ENCODE results near the gene SH3PXD2A.
"Not testable (repeated sequence)": the region's sequence is repeated elsewhere in the genome, so short reads cannot be mapped to it uniquely, and the experiment has no call there.

SH3PXD2A gene

GRCh38 chr10:103763374-103764202 lies 91.8 kb downstream of the SH3PXD2A start:
- TF ChIP-seq CTCF (IDR thresholded peaks at IDR 0.05), result no peak
- H3K9me3 ChIP-seq, result no peaks in the 10 kb centered on the region
- H3K27ac ChIP-seq, result no peak overlapping the region
- H3K4me1 ChIP-seq (ENCODE audit: control insufficient read depth in 1 of 2, insufficient read depth in 1 of 2, low read depth in 1 of 2, low read length in 1 of 2), result peaks cover 15 to 22% of the 10 kb centered on the region in 2 experiments
- H3K27me3 ChIP-seq, result no peaks in the 10 kb centered on the region
- H3K36me3 ChIP-seq, result no peaks in the 10 kb centered on the region
- H3K4me3 ChIP-seq (ENCODE audit: low read depth in 1 of 2, low read length in 1 of 2), result no peak overlapping the region

GRCh38 chr10:103762916-103763315 lies 92.5 kb downstream of the SH3PXD2A start:
- H3K4me3 ChIP-seq (ENCODE audit: low read depth in 1 of 2, low read length in 1 of 2), result no peak overlapping the region
- no peaks in the 10 kb centered on the region for H3K9me3 ChIP-seq
- no peak overlapping the region for H3K27ac ChIP-seq
- H3K4me1 ChIP-seq (ENCODE audit: control insufficient read depth in 1 of 2, insufficient read depth in 1 of 2, low read depth in 1 of 2, low read length in 1 of 2), result peaks cover 16 to 27% of the 10 kb centered on the region in 2 experiments
- no peak for TF ChIP-seq CTCF (IDR thresholded peaks at IDR 0.05)
- no peaks in the 10 kb centered on the region for H3K36me3 ChIP-seq
- peaks cover 1% of the 10 kb centered on the region for H3K27me3 ChIP-seq

GRCh38 chr10:103762162-103762561 lies 93.2 kb downstream of the SH3PXD2A start:
- Histone ChIP-seq H3K27me3 (peaks cover 5% of the 10 kb centered on the region), H3K4me3 (ENCODE audit: low read depth in 1 of 2, low read length in 1 of 2) (no peak overlapping the region), H3K27ac (no peak overlapping the region), H3K9me3 (no peaks in the 10 kb centered on the region), H3K4me1 (ENCODE audit: control insufficient read depth in 1 of 2, insufficient read depth in 1 of 2, low read depth in 1 of 2, low read length in 1 of 2) (peaks cover 21 to 34% of the 10 kb centered on the region in 2 experiments), H3K36me3 (no peaks in the 10 kb centered on the region)
- no peak for TF ChIP-seq CTCF (IDR thresholded peaks at IDR 0.05)

- TF ChIP-seq CTCF (IDR thresholded peaks at IDR 0.05), result no peak
- no peak overlapping the region for H3K27ac ChIP-seq
- no peaks in the 10 kb centered on the region for H3K36me3 ChIP-seq
- H3K27me3 ChIP-seq, result peaks cover 5% of the 10 kb centered on the region
- H3K4me1 ChIP-seq (ENCODE audit: control insufficient read depth in 1 of 2, insufficient read depth in 1 of 2, low read depth in 1 of 2, low read length in 1 of 2), result peaks cover 21 to 37% of the 10 kb centered on the region in 2 experiments
- no peak overlapping the region for H3K4me3 ChIP-seq (ENCODE audit: low read depth in 1 of 2, low read length in 1 of 2)
- no peaks in the 10 kb centered on the region for H3K9me3 ChIP-seq
These were observed 94.1 kb downstream of the SH3PXD2A start for GRCh38 chr10:103761075-103761920.

GRCh38 chr10:103760233-103760632 lies 95.1 kb downstream of the SH3PXD2A start:
- H3K36me3 ChIP-seq; H3K27ac ChIP-seq; H3K9me3 ChIP-seq; H3K27me3 ChIP-seq; H3K4me3 ChIP-seq (ENCODE audit: low read depth in 1 of 2, low read length in 1 of 2): not testable (repeated sequence)
- peaks cover 21 to 37% of the 10 kb centered on the region in 2 experiments for H3K4me1 ChIP-seq (ENCODE audit: control insufficient read depth in 1 of 2, insufficient read depth in 1 of 2, low read depth in 1 of 2, low read length in 1 of 2)

Data from neutrophil (primary cell).